SK-N-SH (cell line): ENCODE data around the gene RFTN1. TPM values are rescaled to one million over a fixed set of nuclear protein-coding genes. Genes with fewer than 3 reads are reported as not detected.

Experiments used
- CTCF ChIA-PET: fragments of 300-600, 350-600 bp; formaldehyde crosslinking; extraction: SDS; loops from one replicate; lab custom pipeline; 2021; lab: Yijun Ruan, JAX
- POLR2A ChIA-PET: fragments of 350-600 bp; sonication (Branson Sonifier 250); formaldehyde crosslinking; extraction: SDS; loops from one replicate; lab custom pipeline; 2020; ENCODE audit warnings: antibody characterized with exemption, inconsistent platforms; lab: Yijun Ruan, JAX
- DNase-seq: peaks from one replicate; pipeline ENCODE4 v3.0.0; 2012
- H2AFZ ChIP-seq: fragments of 200-600 bp; sonication (generic); 2 replicates; pipeline ENCODE4 v1.8.1; 2016; ENCODE audit warnings: antibody characterized with exemption, mild to moderate bottlenecking, low read depth
- H3F3A ChIP-seq: fragments of 200-600 bp; sonication (generic); replicated peaks from 2 replicates; pipeline ENCODE3; 2016; ENCODE audit warnings: antibody characterized with exemption, mild to moderate bottlenecking; ENCODE audit not compliant: insufficient read depth
- H3K27ac ChIP-seq, 2 experiments: fragments of 200-500 bp in 1 of 2; fragments of 200-600 bp in 1 of 2; sonication (Bioruptor generic) in 1 of 2; sonication (generic), shearing (Covaris generic) in 1 of 2; 2 replicates each; pipeline versions ENCODE4 v1.5.1 to v1.6.1; 2014 to 2016; ENCODE audit warnings: low read depth in 2 of 2, inconsistent platforms in 1 of 2, low read length in 1 of 2, mild to moderate bottlenecking in 1 of 2, mixed read lengths in 1 of 2
- H3K27me3 ChIP-seq: fragments of 200-600 bp; sonication (generic), shearing (Covaris generic); 2 replicates; pipeline ENCODE4 v1.6.1; 2016; ENCODE audit warnings: mixed run types; ENCODE audit not compliant: insufficient read depth
- H3K36me3 ChIP-seq, 2 experiments: fragments of 200-500 bp in 1 of 2; fragments of 200-600 bp in 1 of 2; sonication (Bioruptor generic) in 1 of 2; sonication (generic) in 1 of 2; replicated peaks in 1 of 2; 2 replicates each; pipeline versions ENCODE3 to v1.5.1; 2014 to 2016; ENCODE audit warnings: low read length in 1 of 2, mild to moderate bottlenecking in 1 of 2; ENCODE audit not compliant: insufficient read depth in 2 of 2, control insufficient read depth in 1 of 2
- H3K4me1 ChIP-seq, 2 experiments: fragments of 200-500 bp in 1 of 2; fragments of 200-600 bp in 1 of 2; sonication (Bioruptor generic) in 1 of 2; sonication (generic), shearing (Covaris generic) in 1 of 2; 2 replicates each; pipeline versions ENCODE4 v1.5.1 to v1.6.1; 2014 to 2016; ENCODE audit warnings: low read depth in 1 of 2, low read length in 1 of 2, mixed run types in 1 of 2; ENCODE audit not compliant: insufficient read depth in 2 of 2, control insufficient read depth in 1 of 2
- H3K4me2 ChIP-seq: fragments of 200-600 bp; sonication (generic), shearing (Covaris generic); 2 replicates; pipeline ENCODE4 v1.6.1; 2017; ENCODE audit warnings: mixed run types
- H3K4me3 ChIP-seq, 2 experiments: fragments of 200-500 bp in 1 of 2; fragments of 200-600 bp in 1 of 2; sonication (Bioruptor generic) in 1 of 2; sonication (generic), shearing (Covaris generic) in 1 of 2; 2 replicates each; pipeline versions ENCODE4 v1.5.1 to v1.8.1; 2014 to 2016; ENCODE audit warnings: low read depth in 2 of 2, inconsistent platforms in 1 of 2, low read length in 1 of 2, mild to moderate bottlenecking in 1 of 2, mixed read lengths in 1 of 2, moderate library complexity in 1 of 2
- H3K79me2 ChIP-seq: fragments of 200-600 bp; sonication (generic); 2 replicates; pipeline ENCODE4 v1.8.1; 2017; ENCODE audit warnings: mild to moderate bottlenecking; ENCODE audit not compliant: insufficient read depth
- H3K9ac ChIP-seq: fragments of 200-600 bp; sonication (generic); 2 replicates; pipeline ENCODE4 v1.6.1; 2017; ENCODE audit warnings: mixed run types
- H3K9me2 ChIP-seq: fragments of 200-600 bp; sonication (generic); 2 replicates; pipeline ENCODE4 v1.6.1; 2017; ENCODE audit warnings: mixed run types
- H3K9me3 ChIP-seq: fragments of 200-600 bp; sonication (generic); 2 replicates; pipeline ENCODE4 v1.6.1; 2017; ENCODE audit warnings: mixed run types, mild to moderate bottlenecking, moderate library complexity
- H4K20me1 ChIP-seq: fragments of 200-600 bp; sonication (generic); 2 replicates; pipeline ENCODE4 v1.6.1; 2017; ENCODE audit warnings: mild to moderate bottlenecking, mixed run types; ENCODE audit not compliant: insufficient read depth
- FOSL2 ChIP-seq: IDR thresholded peaks from 2 replicates; pipeline ENCODE4 v1.4.0; 2012; ENCODE audit warnings: low read depth, mild to moderate bottlenecking, moderate library complexity, borderline replicate concordance
- FOXJ3 ChIP-seq: sonication (generic); formaldehyde crosslinking; IDR thresholded peaks from 2 replicates; pipeline ENCODE4 v1.5.1; 2020; ENCODE audit warnings: mild to moderate bottlenecking, missing genetic modification reagents
- FOXM1 ChIP-seq: IDR thresholded peaks from 2 replicates; pipeline ENCODE4 v1.4.0; 2012; ENCODE audit warnings: low read depth, mild to moderate bottlenecking
- GATA2 ChIP-seq: sonication (generic); formaldehyde crosslinking; IDR thresholded peaks from 2 replicates; pipeline ENCODE4 v1.5.0; 2020; ENCODE audit warnings: mild to moderate bottlenecking, missing genetic modification reagents
- MAX ChIP-seq: IDR thresholded peaks from 2 replicates; pipeline ENCODE4 v1.4.0; 2012; ENCODE audit warnings: low read depth
- MXI1 ChIP-seq: IDR thresholded peaks from 2 replicates; pipeline ENCODE4 v1.6.1; 2012; ENCODE audit warnings: mild to moderate bottlenecking, low read depth, low read length, improper control_type of control experiment
- NFIC ChIP-seq: IDR thresholded peaks from 2 replicates; pipeline ENCODE4 v1.4.0; 2012; ENCODE audit warnings: borderline replicate concordance
- NRF1 ChIP-seq: IDR thresholded peaks from 2 replicates; pipeline ENCODE4 v1.6.1; 2012; ENCODE audit warnings: low read depth, mild to moderate bottlenecking, low read length
- PBX3 ChIP-seq: IDR thresholded peaks from 2 replicates; pipeline ENCODE4; 2012
- POLR2AphosphoS5 ChIP-seq: IDR thresholded peaks from 2 replicates; pipeline ENCODE4 v1.6.1; 2012; ENCODE audit warnings: low read depth, low read length
- RAD21 ChIP-seq: IDR thresholded peaks from 2 replicates; pipeline ENCODE4 v1.6.1; 2012; ENCODE audit warnings: mild to moderate bottlenecking, low read length
- RCOR1 ChIP-seq: fragments of 150-350 bp; IDR thresholded peaks from 2 replicates; pipeline ENCODE4 v1.6.1; 2017; ENCODE audit warnings: antibody characterized with exemption, low read length
- RFX5 ChIP-seq: IDR thresholded peaks from 2 replicates; pipeline ENCODE4 v1.6.1; 2012; ENCODE audit warnings: mild to moderate bottlenecking, improper control_type of control experiment, low read length
- RXRA ChIP-seq: IDR thresholded peaks from 2 replicates; pipeline ENCODE4 v1.4.0; 2012; ENCODE audit warnings: low read depth, mild to moderate bottlenecking, borderline replicate concordance
- SIN3A ChIP-seq: IDR thresholded peaks from 2 replicates; pipeline ENCODE4 v1.6.1; 2012; ENCODE audit warnings: low read depth, mild to moderate bottlenecking, low read length, moderate library complexity, borderline replicate concordance
- TAF1 ChIP-seq: IDR thresholded peaks from 2 replicates; pipeline ENCODE4 v1.6.1; 2012; ENCODE audit warnings: low read depth, mild to moderate bottlenecking, low read length, moderate library complexity, borderline replicate concordance
- TCF12 ChIP-seq: IDR thresholded peaks from 2 replicates; pipeline ENCODE4 v1.4.0; 2012
- TEAD4 ChIP-seq: IDR thresholded peaks from 2 replicates; pipeline ENCODE4 v1.4.0; 2012; ENCODE audit warnings: mild to moderate bottlenecking, borderline replicate concordance; ENCODE audit not compliant: insufficient read depth
- USF1 ChIP-seq: IDR thresholded peaks from 2 replicates; pipeline ENCODE4 v1.4.0; 2012; ENCODE audit warnings: low read depth, borderline replicate concordance
- ZBTB33 ChIP-seq: IDR thresholded peaks from 2 replicates; pipeline ENCODE4 v1.4.0; 2012; ENCODE audit warnings: low read depth, borderline replicate concordance
- WGBS: methylation state at CpG from one replicate; pipeline ENCODE4 v1.1.6; 2017; ENCODE audit warnings: low lambda C conversion rate; 5-methylcytosine and 5-hydroxymethylcytosine counted together
- polyA plus RNA-seq, 3 experiments: library from polyadenylated mRNA; depleted of rRNA; stranded (reverse); fragments of >200 nt; gene quantifications; 2 replicates each; pipeline ENCODE4 v1.2.3, GENCODE V29; 2012

Gene RFTN1
- polyA plus RNA-seq, 1 of the 3 experiments (the other 2 are of a cell fraction), result 21.2 TPM

GRCh38 chr3:16472593-16472992 is 40.9 kb downstream of the RFTN1 start (continued):
- no peak for TF ChIP-seq ZBTB33
- TF ChIP-seq SIN3A, result no peak
- no peak for TF ChIP-seq POLR2AphosphoS5

- TF ChIP-seq FOSL2 (no peak), TEAD4 (no peak), USF1 (no peak), RXRA (no peak), GATA2 (CRISPR knock-in tag) (no peak), FOXJ3 (no peak), NRF1 (no peak), NFIC (no peak), RAD21 (no peak), RCOR1 (no peak), FOXM1 (no peak), MAX (no peak), TCF12 (no peak), RFX5 (no peak), MXI1 (no peak), PBX3 (no peak), TAF1 (no peak), ZBTB33 (no peak)
- H3K4me2 ChIP-seq, result no peak overlapping the region
- WGBS, result 77% methylated on average over 3 of the region's 3 CpGs
- no peak overlapping the region for H3K9ac ChIP-seq
- H2AFZ ChIP-seq, result no peak overlapping the region
- H4K20me1 ChIP-seq, result no peaks in the 10 kb centered on the region
- H3F3A ChIP-seq, result peaks cover 15% of the 10 kb centered on the region
- no peaks in the 10 kb centered on the region for H3K9me2 ChIP-seq
- no peaks in the 10 kb centered on the region for H3K9me3 ChIP-seq
- no peak overlapping the region for H3K4me3 ChIP-seq
- H3K27ac ChIP-seq, result no peak overlapping the region; a peak in 1 of 4 replicates
- no peak for DNase-seq
- CTCF ChIA-PET, result interaction anchor here (1.0 kb wide), 1 partner anchor 152 kb away, joined by 3 read pairs; no protein-coding TSS in a partner anchor
- no peaks in the 10 kb centered on the region for H3K27me3 ChIP-seq
- H3K4me1 ChIP-seq, result peaks cover 19 to 56% of the 10 kb centered on the region in 2 experiments; a peak in 3 of 4 replicates
- peaks cover 18 to 19% of the 10 kb centered on the region in 2 experiments for H3K36me3 ChIP-seq
- POLR2A ChIA-PET, result no interaction called here
- H3K79me2 ChIP-seq, result peaks cover 17% of the 10 kb centered on the region; the same call in 1 of the 2 replicates
Observed at GRCh38 chr3:16471897-16472296, 41.6 kb downstream of the RFTN1 start.
